GM10266 (cell line): Measurements from ENCODE around the gene TP73.

Experiments
- DNase-seq: peaks from one replicate; pipeline ENCODE4 v3.0.0; 2012; ENCODE audit errors: extremely low spot score
- CTCF ChIP-seq: IDR thresholded peaks from 2 replicates; pipeline ENCODE4 v1.5.1; 2012; ENCODE audit warnings: mild to moderate bottlenecking, low read depth; ENCODE audit not compliant: control insufficient read depth, insufficient read depth; ENCODE audit errors: missing control alignments

The TP73 gene

GRCh38 chr1:3645247-3645646 lies 7.1 kb upstream of the TP73 start:
- no peak for TF ChIP-seq CTCF
- DNase-seq: no peak

DNA sequence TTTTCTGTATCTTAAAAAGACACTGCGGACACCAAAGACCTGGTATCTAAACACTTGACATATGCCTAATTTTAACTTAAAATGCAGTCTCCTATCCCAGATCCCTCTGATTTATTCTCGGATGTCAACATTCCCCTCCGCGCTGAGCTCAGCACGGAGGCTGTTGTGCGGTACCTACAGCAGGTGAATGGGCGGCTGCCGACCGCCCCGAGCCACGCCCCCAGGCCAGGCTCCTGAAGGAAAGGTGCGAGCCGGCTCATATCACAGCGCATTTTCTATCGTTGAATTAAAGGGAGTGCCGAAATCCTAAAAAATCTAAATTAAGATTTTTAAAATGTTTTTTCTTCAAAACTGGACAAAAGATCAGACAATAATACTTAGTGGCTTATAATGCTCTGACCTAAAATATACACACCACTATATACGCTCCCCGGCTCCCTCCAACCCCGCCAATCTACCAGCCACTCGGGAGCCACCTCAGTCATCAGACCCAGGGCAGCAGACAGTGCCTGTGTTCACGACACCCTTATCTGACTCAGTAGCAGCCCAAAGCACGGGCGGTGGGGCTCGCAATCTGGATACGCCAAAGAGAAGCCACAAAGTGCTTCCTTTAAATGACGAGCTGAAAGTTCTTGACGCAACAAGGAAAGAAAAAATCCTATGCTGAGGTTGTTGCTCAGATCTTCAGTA lies 6.5 kb upstream of the TP73 start:
- no peak for DNase-seq
- no peak for TF ChIP-seq CTCF

GRCh38 chr1:3646596-3646995 lies 5.7 kb upstream of the TP73 start:
- no peak for DNase-seq
- no peak for TF ChIP-seq CTCF

DNA sequence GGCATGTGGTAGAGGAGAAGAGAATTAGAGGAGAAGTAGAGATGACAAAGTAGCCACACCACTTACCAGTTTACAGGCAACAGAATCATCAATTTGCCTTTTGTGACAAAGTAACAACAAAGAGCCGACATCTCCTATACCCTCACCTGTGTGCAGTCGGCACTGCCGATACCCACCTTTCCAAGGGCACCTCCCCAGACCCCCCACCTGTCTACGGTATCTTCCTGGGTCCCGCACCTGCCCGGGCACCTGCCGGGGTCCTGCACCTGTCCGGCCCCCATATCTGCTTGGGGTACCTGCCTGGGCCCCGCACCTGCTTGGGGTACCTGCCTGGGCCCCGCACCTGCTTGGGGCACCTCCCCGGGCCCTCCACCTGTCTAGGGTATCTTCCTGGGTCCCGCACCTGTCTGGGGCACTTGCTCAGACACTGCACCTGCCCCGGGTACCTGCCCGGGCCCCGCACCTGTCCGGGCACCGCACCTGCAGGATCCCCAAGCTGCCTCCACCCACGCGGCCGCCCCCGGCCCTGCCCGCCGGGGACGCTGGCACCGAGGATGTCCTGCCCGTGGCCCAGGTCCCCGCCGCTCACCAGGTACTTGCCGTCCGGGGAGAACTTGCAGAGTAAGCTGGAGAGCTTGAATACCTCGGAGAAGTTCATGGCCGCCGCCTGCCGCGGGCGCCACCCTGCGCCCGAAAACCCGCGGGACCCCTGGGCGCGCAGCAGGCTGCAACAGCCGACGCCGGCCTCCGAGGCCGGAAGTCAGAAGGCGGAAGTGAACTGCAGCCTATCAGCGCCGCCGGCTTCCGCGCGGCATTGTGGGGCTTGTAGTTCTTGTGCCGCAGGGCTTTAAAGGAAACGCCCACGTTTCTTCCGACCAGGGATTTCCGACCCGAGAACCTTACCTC lies 2.7 kb upstream of the TP73 start, which contains the start of gene WRAP73:
WRAP73 (minus strand) TSS at position 762 of the 906 bp plus-strand sequence; CDS start at position 658, 104 bp downstream.
- peak; percentile 97 for DNase-seq
- TF ChIP-seq CTCF: peak; percentile 49

DNA sequence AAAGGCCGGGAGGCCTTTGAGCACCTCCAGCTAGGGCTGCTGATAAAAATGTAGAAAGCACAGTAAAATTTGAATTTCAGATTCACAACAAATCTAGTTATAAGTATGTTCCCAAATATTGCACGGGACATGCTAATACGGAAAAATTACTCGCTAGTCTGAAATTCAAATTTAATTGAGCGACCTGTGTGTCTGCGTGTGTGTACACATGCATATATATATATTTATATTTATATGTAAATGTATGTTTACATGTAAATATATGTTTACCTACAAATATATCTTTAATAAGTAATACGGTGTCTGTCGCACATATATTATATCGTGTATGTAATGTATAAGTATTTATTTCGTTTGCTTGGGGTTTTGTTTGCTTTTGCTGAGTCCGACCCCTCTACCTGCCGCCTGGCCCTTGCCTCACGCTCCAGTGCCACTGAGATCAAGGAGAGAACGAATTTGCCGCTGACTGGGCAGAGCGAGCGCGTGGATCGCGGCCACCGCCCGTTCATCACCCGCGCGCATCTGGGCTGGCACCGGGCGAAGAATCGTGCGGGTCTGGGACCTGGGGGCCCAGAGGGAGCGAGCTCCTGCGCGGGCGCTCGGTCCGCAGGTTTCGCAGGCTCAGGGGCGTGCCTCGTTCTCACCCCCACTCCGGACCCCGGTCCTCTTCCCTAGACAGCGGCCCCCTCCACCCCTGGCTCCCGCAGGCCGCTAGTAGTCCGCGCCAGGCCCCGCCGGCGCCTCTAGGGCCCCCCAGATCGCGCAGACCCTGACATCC lies 1.9 kb upstream of the TP73 start:
- no peak for TF ChIP-seq CTCF
- DNase-seq: no peak

GRCh38 chr1:3651026-3651929 lies 1.0 kb upstream of the TP73 start:
- DNase-seq: peak; percentile 61
- TF ChIP-seq CTCF: no peak
